ENCODE measurements around the gene SLC34A1.

DNA sequence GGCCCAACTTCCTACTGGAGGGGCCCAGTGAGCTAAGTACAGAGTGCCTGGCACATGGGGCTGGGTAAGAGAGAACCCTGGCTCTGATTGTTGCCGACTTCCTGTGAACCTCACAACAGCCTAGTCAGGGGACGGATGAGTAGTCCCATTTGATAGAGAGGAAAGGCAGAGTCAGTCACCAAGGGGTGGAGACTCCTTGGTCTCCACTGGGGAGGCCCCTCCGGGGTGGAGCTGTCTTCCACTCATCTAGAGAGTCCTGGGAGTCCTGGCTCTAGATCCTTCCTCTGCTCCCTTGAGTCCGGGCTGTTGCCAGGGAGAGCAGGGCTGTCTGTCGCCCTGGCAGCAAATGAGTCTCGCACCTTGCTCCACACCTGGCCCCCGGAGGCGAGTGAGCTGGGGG lies 50.2 kb downstream of the SLC34A1 start:
- TF ChIP-seq, protein P1, sequence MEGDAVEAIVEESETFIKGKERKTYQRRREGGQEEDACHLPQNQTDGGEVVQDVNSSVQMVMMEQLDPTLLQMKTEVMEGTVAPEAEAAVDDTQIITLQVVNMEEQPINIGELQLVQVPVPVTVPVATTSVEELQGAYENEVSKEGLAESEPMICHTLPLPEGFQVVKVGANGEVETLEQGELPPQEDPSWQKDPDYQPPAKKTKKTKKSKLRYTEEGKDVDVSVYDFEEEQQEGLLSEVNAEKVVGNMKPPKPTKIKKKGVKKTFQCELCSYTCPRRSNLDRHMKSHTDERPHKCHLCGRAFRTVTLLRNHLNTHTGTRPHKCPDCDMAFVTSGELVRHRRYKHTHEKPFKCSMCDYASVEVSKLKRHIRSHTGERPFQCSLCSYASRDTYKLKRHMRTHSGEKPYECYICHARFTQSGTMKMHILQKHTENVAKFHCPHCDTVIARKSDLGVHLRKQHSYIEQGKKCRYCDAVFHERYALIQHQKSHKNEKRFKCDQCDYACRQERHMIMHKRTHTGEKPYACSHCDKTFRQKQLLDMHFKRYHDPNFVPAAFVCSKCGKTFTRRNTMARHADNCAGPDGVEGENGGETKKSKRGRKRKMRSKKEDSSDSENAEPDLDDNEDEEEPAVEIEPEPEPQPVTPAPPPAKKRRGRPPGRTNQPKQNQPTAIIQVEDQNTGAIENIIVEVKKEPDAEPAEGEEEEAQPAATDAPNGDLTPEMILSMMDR (IDR thresholded peaks at IDR 0.05; ENCODE audit: low read depth, low read length, missing input control): no peak
- TF ChIP-seq GABPA (IDR thresholded peaks at IDR 0.05 in 1 of 2, conservative IDR thresholded peaks at IDR 0.05 in 1 of 2): no peak
